Breast epithelium (tissue), 4 donors: Measurements from ENCODE around the gene ZWILCH. TPM values are rescaled to one million over a fixed set of nuclear protein-coding genes. Genes with fewer than 3 reads are reported as not detected.
"Not testable (repeated sequence)": the region's sequence is repeated elsewhere in the genome, so short reads cannot be mapped to it uniquely, and the experiment has no call there.

Source experiments
- DNase-seq, 2 donors: peaks; one replicate each; pipeline ENCODE4 v3.0.0-alpha.2; 2019; ENCODE audit warnings: low spot score in 2 of 2
- H3K27ac ChIP-seq, 2 donors: fragments of 200-600 bp; sonication (generic) in 1 of 2; one replicate each; pipeline ENCODE4 v1.5.1; 2016 to 2019; ENCODE audit warnings: mild to moderate bottlenecking in 1 of 2
- H3K27me3 ChIP-seq, 2 donors: fragments of 200-600 bp; sonication (generic) in 1 of 2; one replicate each; pipeline versions ENCODE4 v1.5.1 to v1.6.0; 2017 to 2019; ENCODE audit warnings: control low read depth in 1 of 2, mild to moderate bottlenecking in 1 of 2
- H3K36me3 ChIP-seq: fragments of 200-600 bp; one replicate; pipeline ENCODE4 v1.5.1; 2019
- H3K4me1 ChIP-seq, 2 donors: fragments of 200-600 bp; sonication (generic); one replicate each; pipeline ENCODE4 v1.5.1; 2016 to 2019; ENCODE audit warnings: control low read depth in 1 of 2
- H3K4me3 ChIP-seq, 3 donors: fragments of 200-600 bp; sonication (generic); 1 replicate in 2 of 3; 2 replicates in 1 of 3; pipeline ENCODE4 v1.5.1; 2016 to 2019; ENCODE audit warnings: mild to moderate bottlenecking in 3 of 3, moderate library complexity in 2 of 3
- H3K9me3 ChIP-seq, 2 donors: fragments of 200-600 bp; sonication (generic) in 1 of 2; one replicate each; pipeline ENCODE4 v1.5.1; 2016 to 2019; ENCODE audit warnings: control low read depth in 1 of 2
- POLR2A ChIP-seq: fragments of 450-650 bp; IDR thresholded peaks from one replicate; pipeline ENCODE4 v1.6.1; 2016; ENCODE audit warnings: antibody characterized with exemption, mild to moderate bottlenecking, moderate library complexity
- POLR2AphosphoS5 ChIP-seq, 3 donors: sonication (generic); formaldehyde crosslinking; IDR thresholded peaks; one replicate each; pipeline ENCODE4 v1.6.1; 2017; ENCODE audit warnings: antibody characterized with exemption in 3 of 3
- intact Hi-C: fragments of 100-400 bp; cut with DNase I; formaldehyde crosslinking; loops from one replicate; pipeline ENCODE4 v1.15.1; 2023; ENCODE audit warnings: low total_unique reads
- total RNA-seq, 3 donors: library from RNA; depleted of rRNA; stranded (reverse); fragments of >200 nt; gene quantifications; one replicate each; pipeline ENCODE4 v1.1.0, GENCODE V29; 2016
- TF ChIP-seq, protein P1 (sequence below), 3 donors: fragments of 450-650 bp; IDR thresholded peaks; one replicate each; pipeline ENCODE4 v1.5.1; 2016 to 2017; ENCODE audit warnings: antibody characterized with exemption in 3 of 3, mild to moderate bottlenecking in 3 of 3, moderate library complexity in 3 of 3

The ZWILCH gene
- total RNA-seq = 1 to 10 TPM; 4.0 to 8.2 (median 7.6) TPM

DNA sequence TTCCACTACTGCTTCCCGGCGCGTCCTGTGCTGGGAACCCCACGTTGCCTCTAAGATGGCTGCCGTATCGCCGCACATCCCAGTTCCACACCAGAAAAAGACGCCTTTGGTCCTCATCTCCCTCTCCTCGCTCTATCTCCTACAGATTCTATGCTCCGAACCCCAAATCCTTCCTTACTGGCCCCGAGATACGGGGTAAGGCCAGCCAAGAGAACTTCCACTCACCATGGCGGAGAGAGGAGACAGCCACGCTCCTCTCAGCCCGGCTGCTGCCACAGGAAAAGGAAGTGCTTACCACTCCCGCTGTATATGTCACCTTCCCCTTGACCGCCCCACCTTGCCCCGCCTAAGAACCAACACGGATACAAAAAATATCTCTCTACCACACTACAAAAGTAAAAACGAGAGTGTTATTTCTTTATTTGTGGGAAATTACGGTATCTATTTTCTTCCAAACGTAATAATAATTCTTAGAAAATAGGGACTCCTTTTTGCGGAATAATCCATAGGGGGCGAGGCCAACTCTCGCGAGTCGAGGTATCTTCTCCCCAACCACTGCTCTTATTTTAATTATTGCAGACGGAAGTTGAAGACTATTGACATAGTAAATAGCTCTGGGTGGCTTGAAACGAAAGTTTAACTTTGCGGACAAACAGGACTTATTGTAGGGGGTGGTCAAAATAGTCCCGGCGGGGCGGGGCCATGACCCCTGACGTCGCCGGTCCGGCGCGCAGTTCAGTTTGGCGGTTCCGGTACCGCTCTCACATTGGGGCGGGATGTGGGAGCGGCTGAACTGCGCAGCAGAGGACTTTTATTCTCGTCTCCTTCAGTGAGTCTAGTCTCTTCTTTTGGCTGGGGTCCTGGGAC is at the start of gene ZWILCH, which contains the start of gene RPL4:
ZWILCH (plus strand) TSS at position 764 of the 867 bp plus-strand sequence; CDS start at position 777, 13 bp downstream.
RPL4 (minus strand) TSS at position 293 of the 867 bp plus-strand sequence; CDS start at position 228, 65 bp downstream.
- Histone ChIP-seq H3K27me3 (no peaks in the 10 kb centered on the region), H3K4me3 (peak within 1 kb of the TSS; percentile 85 to 99 (median 92)), H3K4me1 (peaks cover 9% of the 10 kb centered on the region in 2 donors), H3K9me3 (no peaks in the 10 kb centered on the region), H3K36me3 (peaks cover 5% of the 10 kb centered on the region), H3K27ac (peak within 1 kb of the TSS; percentile 96)
- intact Hi-C loops = no loop called here
- TF ChIP-seq, protein P1, sequence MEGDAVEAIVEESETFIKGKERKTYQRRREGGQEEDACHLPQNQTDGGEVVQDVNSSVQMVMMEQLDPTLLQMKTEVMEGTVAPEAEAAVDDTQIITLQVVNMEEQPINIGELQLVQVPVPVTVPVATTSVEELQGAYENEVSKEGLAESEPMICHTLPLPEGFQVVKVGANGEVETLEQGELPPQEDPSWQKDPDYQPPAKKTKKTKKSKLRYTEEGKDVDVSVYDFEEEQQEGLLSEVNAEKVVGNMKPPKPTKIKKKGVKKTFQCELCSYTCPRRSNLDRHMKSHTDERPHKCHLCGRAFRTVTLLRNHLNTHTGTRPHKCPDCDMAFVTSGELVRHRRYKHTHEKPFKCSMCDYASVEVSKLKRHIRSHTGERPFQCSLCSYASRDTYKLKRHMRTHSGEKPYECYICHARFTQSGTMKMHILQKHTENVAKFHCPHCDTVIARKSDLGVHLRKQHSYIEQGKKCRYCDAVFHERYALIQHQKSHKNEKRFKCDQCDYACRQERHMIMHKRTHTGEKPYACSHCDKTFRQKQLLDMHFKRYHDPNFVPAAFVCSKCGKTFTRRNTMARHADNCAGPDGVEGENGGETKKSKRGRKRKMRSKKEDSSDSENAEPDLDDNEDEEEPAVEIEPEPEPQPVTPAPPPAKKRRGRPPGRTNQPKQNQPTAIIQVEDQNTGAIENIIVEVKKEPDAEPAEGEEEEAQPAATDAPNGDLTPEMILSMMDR (IDR thresholded peaks at IDR 0.05) = peak in 2 of 3 donors; percentile 15 to 20
- TF ChIP-seq POLR2AphosphoS5 (IDR thresholded peaks at IDR 0.05) = peak; percentile 94 to 97 (median 95)
- TF ChIP-seq POLR2A = peak; percentile 96
- peak; percentile 62 to 76 for DNase-seq

DNA sequence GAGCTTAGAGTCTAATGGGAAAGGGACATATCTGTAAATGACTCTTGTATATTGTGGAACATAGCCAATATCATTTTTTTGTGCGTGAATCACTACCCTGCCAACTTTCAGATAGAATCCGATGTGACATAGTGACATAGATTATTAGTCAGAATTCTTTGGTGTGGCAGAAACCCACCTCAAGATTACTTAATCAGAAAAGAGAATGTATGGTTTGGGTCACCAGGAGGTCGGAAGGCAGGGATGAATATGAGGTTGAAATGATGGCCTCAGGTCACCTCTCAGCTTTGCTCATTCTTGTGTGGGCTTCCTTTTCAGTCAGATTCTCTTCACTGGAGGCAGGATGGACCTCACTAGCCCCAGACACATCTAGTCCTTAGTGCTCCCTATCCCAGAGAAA is 48.9 kb upstream of the ZWILCH start:
- no peak for TF ChIP-seq POLR2AphosphoS5 (IDR thresholded peaks at IDR 0.05)
- TF ChIP-seq, protein P1 (IDR thresholded peaks at IDR 0.05) = no peak
- TF ChIP-seq POLR2A = no peak
- DNase-seq = no peak
- intact Hi-C loops = no loop called here
- no peak overlapping the region for H3K27ac ChIP-seq
- H3K9me3 ChIP-seq = no peaks in the 10 kb centered on the region
- H3K4me3 ChIP-seq = no peak overlapping the region
- H3K4me1 ChIP-seq = no peaks in the 10 kb centered on the region
- no peaks in the 10 kb centered on the region for H3K36me3 ChIP-seq
- no peaks in the 10 kb centered on the region for H3K27me3 ChIP-seq

DNA sequence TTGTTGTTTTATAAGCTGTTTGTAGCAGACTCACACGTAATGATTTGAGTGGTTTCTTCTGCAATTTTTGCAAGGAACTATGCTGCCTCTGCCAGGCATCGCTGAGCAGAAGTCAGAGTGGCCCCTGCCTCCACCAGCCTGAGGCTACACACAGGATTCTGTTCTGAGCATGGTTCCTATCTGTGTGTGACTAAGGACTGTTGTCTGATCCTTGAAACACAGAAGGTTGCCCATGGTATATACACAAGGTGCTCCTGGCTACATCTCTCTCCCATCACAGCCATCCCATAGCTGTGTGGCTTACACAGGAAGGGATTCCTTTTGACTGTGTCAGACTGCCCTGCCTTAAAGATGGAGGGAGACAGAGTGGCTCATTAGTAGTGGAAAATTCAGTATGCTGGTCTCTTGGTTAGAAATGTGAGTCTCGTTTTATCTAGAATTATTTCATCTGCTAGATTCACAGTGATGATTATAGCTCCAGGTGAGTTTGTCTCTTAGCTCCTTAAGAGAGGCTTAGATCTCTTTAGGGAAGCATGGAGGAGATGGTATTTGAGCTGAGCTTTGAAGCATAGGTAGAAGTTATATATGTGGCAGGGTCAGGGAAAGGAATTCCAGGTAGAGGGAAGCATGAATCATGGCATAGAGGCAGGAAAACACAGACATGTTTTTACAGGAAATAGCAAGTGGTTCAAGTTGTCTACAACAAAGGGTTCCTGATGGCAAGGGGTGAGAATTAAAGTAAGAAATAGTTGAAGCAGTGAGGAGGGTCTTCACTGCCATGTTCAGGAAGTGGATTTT is 45.1 kb upstream of the ZWILCH start:
- Histone ChIP-seq H3K4me3 (no peak overlapping the region), H3K27me3 (no peaks in the 10 kb centered on the region), H3K27ac (no peak overlapping the region), H3K9me3 (no peaks in the 10 kb centered on the region), H3K4me1 (no peaks in the 10 kb centered on the region), H3K36me3 (no peaks in the 10 kb centered on the region)
- intact Hi-C loops = loop anchor here (2.0 kb wide), 1 partner anchor 47 kb away; no protein-coding TSS in a partner anchor
- no peak for DNase-seq
- no peak for TF ChIP-seq POLR2AphosphoS5 (IDR thresholded peaks at IDR 0.05)
- TF ChIP-seq, protein P1 (IDR thresholded peaks at IDR 0.05) = no peak
- no peak for TF ChIP-seq POLR2A

DNA sequence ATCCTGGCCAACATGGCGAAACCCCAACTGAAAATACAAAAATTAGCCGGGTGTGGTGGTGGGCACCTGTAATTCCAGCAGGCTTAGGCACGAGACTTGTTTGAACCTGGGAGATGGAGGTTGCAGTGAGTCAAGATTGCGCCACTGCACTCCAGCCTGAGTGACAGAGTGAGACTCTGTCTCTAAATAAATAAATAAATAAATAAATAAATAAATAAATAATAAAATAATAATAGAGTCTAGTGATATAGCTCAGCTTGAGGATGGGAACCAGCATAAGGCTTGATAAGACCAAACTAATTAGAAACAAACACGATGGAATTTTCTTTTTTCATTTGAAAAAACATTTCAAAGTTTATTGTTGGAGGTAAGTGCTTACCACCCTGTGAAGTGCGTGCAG is 43.8 kb upstream of the ZWILCH start:
- intact Hi-C loops, DNase-seq, H3K27me3 ChIP-seq, H3K4me3 ChIP-seq, H3K27ac ChIP-seq, H3K9me3 ChIP-seq, H3K36me3 ChIP-seq, H3K4me1 ChIP-seq: not testable (repeated sequence)

DNA sequence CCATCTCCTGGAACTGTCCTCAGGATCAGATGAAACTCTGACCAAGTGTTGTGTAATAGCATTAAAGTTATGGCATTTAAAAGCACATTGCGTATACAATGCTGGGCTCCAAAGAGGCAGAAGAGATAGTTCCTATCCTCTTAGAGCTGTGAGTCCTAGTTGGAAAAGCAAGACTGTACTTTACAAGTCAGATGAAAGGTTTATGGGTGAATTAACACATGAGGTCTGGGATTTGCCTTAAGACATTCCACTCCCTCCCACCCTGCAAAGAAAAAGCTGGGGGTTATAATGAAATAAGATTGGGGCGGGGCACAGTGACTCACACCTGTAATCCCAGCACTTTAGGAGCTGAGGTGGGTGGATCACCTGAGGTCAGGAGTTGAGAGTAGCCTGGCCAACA is 43.2 kb upstream of the ZWILCH start:
- no peaks in the 10 kb centered on the region for H3K9me3 ChIP-seq
- TF ChIP-seq POLR2A (no peak), POLR2AphosphoS5 (IDR thresholded peaks at IDR 0.05) (no peak)
- TF ChIP-seq, protein P1 (IDR thresholded peaks at IDR 0.05) = no peak
- intact Hi-C loops = no loop called here
- H3K4me1 ChIP-seq = no peaks in the 10 kb centered on the region
- no peak overlapping the region for H3K4me3 ChIP-seq
- H3K27ac ChIP-seq = no peak overlapping the region
- no peaks in the 10 kb centered on the region for H3K36me3 ChIP-seq
- H3K27me3 ChIP-seq = no peaks in the 10 kb centered on the region
- no peak for DNase-seq
